ENCODE measurements around the gene SAG. TPM values are rescaled to one million over a fixed set of nuclear protein-coding genes. Genes with fewer than 3 reads are reported as not detected.

The SAG gene
- total RNA-seq, 4 donors from 2014 or later = 0.07 TPM; not detected in 3

GRCh38 chr2:233349005-233349998 is 41.7 kb downstream of the SAG start:
- no peaks in the 10 kb centered on the region for H3K27me3 ChIP-seq
- DNase-seq = peak; percentile 39 to 47
- H3K9me3 ChIP-seq = no peaks in the 10 kb centered on the region
- H3K4me3 ChIP-seq = no peak overlapping the region
- no peaks in the 10 kb centered on the region for H3K4me1 ChIP-seq
- H3K36me3 ChIP-seq = no peaks in the 10 kb centered on the region
- no peak overlapping the region for H3K27ac ChIP-seq
- no peak for TF ChIP-seq CTCF (IDR thresholded peaks at IDR 0.05)
- no peak for TF ChIP-seq POLR2A (IDR thresholded peaks at IDR 0.05)
- intact Hi-C loops (cut with DNase I; ENCODE audit: low total_unique reads) = no loop called here

- intact Hi-C loops (cut with DNase I; ENCODE audit: low total_unique reads) = loop anchor here (10.0 kb wide), 1 partner anchor 746 kb away; no protein-coding TSS in a partner anchor
- DNase-seq = peak; percentile 38 to 39
- Histone ChIP-seq H3K4me1 (peaks cover under 1 to 7% of the 10 kb centered on the region in 2 donors), H3K9me3 (no peaks in the 10 kb centered on the region), H3K36me3 (no peaks in the 10 kb centered on the region), H3K27me3 (no peaks in the 10 kb centered on the region), H3K4me3 (no peak overlapping the region), H3K27ac (no peak overlapping the region)
- no peak for TF ChIP-seq CTCF (IDR thresholded peaks at IDR 0.05)
- no peak for TF ChIP-seq POLR2A (IDR thresholded peaks at IDR 0.05)
These were observed 43.1 kb downstream of the SAG start for GRCh38 chr2:233350708-233351107.

GRCh38 chr2:233351423-233351822 is 43.8 kb downstream of the SAG start:
- TF ChIP-seq CTCF (IDR thresholded peaks at IDR 0.05) (no peak), POLR2A (IDR thresholded peaks at IDR 0.05) (no peak)
- Histone ChIP-seq H3K27me3 (no peaks in the 10 kb centered on the region), H3K4me1 (peaks cover 6 to 7% of the 10 kb centered on the region in 2 donors), H3K27ac (no peak overlapping the region), H3K36me3 (no peaks in the 10 kb centered on the region), H3K4me3 (no peak overlapping the region), H3K9me3 (no peaks in the 10 kb centered on the region)
- DNase-seq = no peak
- intact Hi-C loops (cut with DNase I; ENCODE audit: low total_unique reads) = loop anchor here (10.0 kb wide), 1 partner anchor 747 kb away; no protein-coding TSS in a partner anchor

GRCh38 chr2:233352141-233352842 is 44.7 kb downstream of the SAG start:
- H3K36me3 ChIP-seq = no peaks in the 10 kb centered on the region
- peaks cover 6 to 7% of the 10 kb centered on the region in 2 donors for H3K4me1 ChIP-seq
- H3K9me3 ChIP-seq = no peaks in the 10 kb centered on the region
- intact Hi-C loops (cut with DNase I; ENCODE audit: low total_unique reads) = loop anchor here (10.0 kb wide), 1 partner anchor 747 kb away; no protein-coding TSS in a partner anchor
- DNase-seq = no peak
- no peak overlapping the region for H3K4me3 ChIP-seq
- H3K27me3 ChIP-seq = no peaks in the 10 kb centered on the region
- TF ChIP-seq POLR2A (IDR thresholded peaks at IDR 0.05) = no peak
- no peak for TF ChIP-seq CTCF (IDR thresholded peaks at IDR 0.05)
- no peak overlapping the region for H3K27ac ChIP-seq

All from uterus (tissue), 4 donors.